HepG2 (cell line): ENCODE results near the gene ZDHHC3. TPM values are rescaled to one million over a fixed set of nuclear protein-coding genes. Genes with fewer than 3 reads are reported as not detected.

ENCODE experiments used
- CEBPZ ChIP-seq: IDR thresholded peaks from 2 replicates; pipeline ENCODE4 v1.6.1; 2012; ENCODE audit warnings: low read length, improper control_type of control experiment
- CTCF ChIP-seq: sonication (generic); formaldehyde crosslinking; IDR thresholded peaks from 2 replicates; pipeline ENCODE4 v1.5.0; 2020; ENCODE audit warnings: mild to moderate bottlenecking, missing genetic modification reagents, moderate library complexity
- FOSL1 ChIP-seq: sonication (generic); formaldehyde crosslinking; IDR thresholded peaks from 2 replicates; pipeline ENCODE4 v1.9.0; 2021; ENCODE audit warnings: missing genetic modification reagents, borderline replicate concordance
- FOXP1 ChIP-seq, 2 experiments: fragments of 450-650 bp in 1 of 2; IDR thresholded peaks; 2 replicates each; pipeline ENCODE4 v1.6.1; 2017 to 2018; ENCODE audit warnings: antibody characterized with exemption in 1 of 2
- GFI1 ChIP-seq: sonication (generic); formaldehyde crosslinking; IDR thresholded peaks from 2 replicates; pipeline ENCODE4 v1.5.0; 2020; ENCODE audit warnings: missing genetic modification reagents, mild to moderate bottlenecking, borderline replicate concordance
- GLMP ChIP-seq: sonication (generic); formaldehyde crosslinking; IDR thresholded peaks from 2 replicates; pipeline ENCODE4 v1.9.0; 2021; ENCODE audit warnings: missing genetic modification reagents, mild to moderate bottlenecking, borderline replicate concordance
- HMGXB3 ChIP-seq: sonication (generic); formaldehyde crosslinking; IDR thresholded peaks from 2 replicates; pipeline ENCODE4 v1.4.0; 2020; ENCODE audit warnings: missing genetic modification reagents, borderline replicate concordance
- KDM3A ChIP-seq: IDR thresholded peaks from 2 replicates; pipeline ENCODE4 v1.6.1; 2018; ENCODE audit warnings: low read depth, missing compliant biosample characterization
- MAZ ChIP-seq, 2 experiments: sonication (generic) in 1 of 2; formaldehyde crosslinking in 1 of 2; IDR thresholded peaks; 2 replicates each; pipeline versions ENCODE4 v1.5.0 to v1.6.1; 2012 to 2020; ENCODE audit warnings: low read depth in 2 of 2, mild to moderate bottlenecking in 2 of 2, borderline replicate concordance in 1 of 2, improper control_type of control experiment in 1 of 2, low read length in 1 of 2, missing genetic modification reagents in 1 of 2, moderate library complexity in 1 of 2
- SKIL ChIP-seq: sonication (generic); formaldehyde crosslinking; IDR thresholded peaks from 2 replicates; pipeline ENCODE4 v1.8.0; 2022; ENCODE audit warnings: missing genetic modification reagents, mild to moderate bottlenecking, moderate library complexity, borderline replicate concordance
- ZNF251 ChIP-seq: sonication (generic); formaldehyde crosslinking; IDR thresholded peaks from 2 replicates; pipeline ENCODE4 v1.9.0; 2021; ENCODE audit warnings: mild to moderate bottlenecking, missing genetic modification reagents
- ZNF253 ChIP-seq: sonication (generic); formaldehyde crosslinking; IDR thresholded peaks from 2 replicates; pipeline ENCODE4 v1.8.0; 2022; ENCODE audit warnings: mild to moderate bottlenecking, missing genetic modification reagents, borderline replicate concordance
- ZNF343 ChIP-seq: sonication (generic); formaldehyde crosslinking; IDR thresholded peaks from 2 replicates; pipeline ENCODE4 v1.4.0; 2020; ENCODE audit warnings: mild to moderate bottlenecking, missing genetic modification reagents
- ZNF720 ChIP-seq: sonication (generic); formaldehyde crosslinking; IDR thresholded peaks from 2 replicates; pipeline ENCODE4 v1.4.0; 2020; ENCODE audit warnings: missing genetic modification reagents
- polyA plus RNA-seq, 8 experiments: library from polyadenylated mRNA; depleted of rRNA in 3 of 8; stranded (reverse) in 7 of 8; unstranded in 1 of 8; fragments of >200 nt; fragmentation: Illumina TruSeq in 4 of 8; extraction: Trizol in 4 of 8; gene quantifications; 2 replicates each; pipeline versions ENCODE4 v1.2.1 to v1.2.3, GENCODE V29; 2011 to 2016; ENCODE audit warnings: low read depth in 4 of 8, missing spikeins in 1 of 8, mixed read lengths in 1 of 8; ENCODE audit not compliant: insufficient read depth in 1 of 8
- total RNA-seq, 5 experiments: library from RNA; depleted of rRNA; stranded (reverse); fragments of >200 nt; fragmentation: Illumina TruSeq; extraction: Trizol; gene quantifications; 2 replicates each; pipeline ENCODE4 v1.2.3, GENCODE V29; 2016; ENCODE audit warnings: low read depth in 1 of 5

The ZDHHC3 gene
- total and polyA plus RNA-seq, 2 of the 13 experiments (the other 11 are each of a cell fraction or from before 2014, with no cell fraction given), result 44.1 to 65.7 TPM

GRCh38 chr3:44976002-44976815 is at the start of gene ZDHHC3, which contains the start of gene EXOSC7 (continued):
- no peak for TF ChIP-seq CEBPZ
- TF ChIP-seq ZNF253 (CRISPR knock-in tag), result no peak; the same call in 1 of the 2 replicates
- peak; percentile 56; the same call in 1 of the 2 replicates for TF ChIP-seq HMGXB3
- no peak for TF ChIP-seq ZNF343 (CRISPR knock-in tag)
- peak; percentile 93 for TF ChIP-seq MAZ (IDR thresholded peaks at IDR 0.05; ENCODE audit: borderline replicate concordance, low read depth, low read length)
- no peak; the same call in 1 of the 2 replicates for TF ChIP-seq MAZ (CRISPR knock-in tag; IDR thresholded peaks at IDR 0.05; ENCODE audit: low read depth)
- no peak for TF ChIP-seq GLMP (CRISPR knock-in tag)
- no peak for TF ChIP-seq ZNF720 (CRISPR knock-in tag)
- no peak for TF ChIP-seq ZNF251
- TF ChIP-seq CTCF, result no peak
- TF ChIP-seq FOXP1 (IDR thresholded peaks at IDR 0.05), result no peak
- no peak for TF ChIP-seq FOXP1 (CRISPR knock-in tag; IDR thresholded peaks at IDR 0.05)
- peak; percentile 60; the same call in 1 of the 2 replicates for TF ChIP-seq KDM3A
- no peak for TF ChIP-seq GFI1 (CRISPR knock-in tag)
- no peak for TF ChIP-seq SKIL
- TF ChIP-seq FOSL1 (CRISPR knock-in tag), result no peak
